GM10248 (cell line): ENCODE results near the gene HHIPL1.
"Not testable (repeated sequence)": the region's sequence is repeated elsewhere in the genome, so short reads cannot be mapped to it uniquely, and the experiment has no call there.

ENCODE experiments used
- CTCF ChIA-PET: fragments of 300-600 bp; sonication (Branson Sonifier 250); formaldehyde crosslinking; extraction: SDS; loops from one replicate; lab custom pipeline; 2021; ENCODE audit warnings: antibody characterized with exemption; lab: Yijun Ruan, JAX
- POLR2A ChIA-PET: fragments of 350-650 bp; sonication (Branson Sonifier 250); formaldehyde crosslinking; extraction: SDS; loops from one replicate; lab custom pipeline; 2020; ENCODE audit warnings: antibody characterized with exemption; lab: Yijun Ruan, JAX
- DNase-seq: peaks from one replicate; pipeline ENCODE4 v3.0.0; 2012; ENCODE audit errors: extremely low spot score
- CTCF ChIP-seq: IDR thresholded peaks from 2 replicates; pipeline ENCODE4 v1.5.1; 2012; ENCODE audit warnings: mild to moderate bottlenecking, low read depth; ENCODE audit errors: extremely low read depth, missing control alignments, control extremely low read depth

The HHIPL1 gene

GRCh38 chr14:99633918-99634317, 11.0 kb upstream of the HHIPL1 start:
- POLR2A ChIA-PET: no interaction called here
- TF ChIP-seq CTCF: no peak
- CTCF ChIA-PET: interaction anchor here (2.1 kb wide), 1 partner anchor 115 kb away, joined by 6 read pairs; no protein-coding TSS in a partner anchor

GRCh38 chr14:99634443-99634842, 10.5 kb upstream of the HHIPL1 start:
- ChIA-PET POLR2A (no interaction called here), CTCF (interaction anchor here (2.1 kb wide), 1 partner anchor 115 kb away, joined by 6 read pairs; no protein-coding TSS in a partner anchor)
- TF ChIP-seq CTCF: no peak
- DNase-seq: no peak

More at GRCh38 chr14:99633918-99634317, 11.0 kb upstream of the HHIPL1 start:
- DNase-seq: no peak

GRCh38 chr14:99635116-99635515, 9.8 kb upstream of the HHIPL1 start:
- no peak for DNase-seq
- POLR2A ChIA-PET: no interaction called here
- CTCF ChIA-PET: no interaction called here
- no peak for TF ChIP-seq CTCF

GRCh38 chr14:99636487-99636886, 8.4 kb upstream of the HHIPL1 start:
- POLR2A ChIA-PET: no interaction called here
- TF ChIP-seq CTCF: no peak
- DNase-seq: no peak
- CTCF ChIA-PET: no interaction called here

GRCh38 chr14:99637624-99638023, 7.3 kb upstream of the HHIPL1 start:
- CTCF ChIA-PET: interaction anchor here (0.8 kb wide), 1 partner anchor 9 kb away, joined by 4 read pairs; no protein-coding TSS in a partner anchor
- no peak for DNase-seq
- POLR2A ChIA-PET: no interaction called here
- no peak for TF ChIP-seq CTCF

GRCh38 chr14:99642771-99643170, 2.2 kb upstream of the HHIPL1 start:
- POLR2A ChIA-PET, DNase-seq, CTCF ChIA-PET: not testable (repeated sequence)

- TF ChIP-seq CTCF: no peak
- POLR2A ChIA-PET: no interaction called here
- DNase-seq: no peak
- CTCF ChIA-PET: no interaction called here
Observed at GRCh38 chr14:99643343-99643742, 1.6 kb upstream of the HHIPL1 start.
